RWPE1 (cell line): ENCODE results near the gene PDCD7.
A peak's percentile ranks its signal among the peaks of the same experiment; 100 is the strongest.
"Not testable (repeated sequence)": the region's sequence is repeated elsewhere in the genome, so short reads cannot be mapped to it uniquely, and the experiment has no call there.

Experiments used
- CTCF ChIA-PET: fragments of 350-600 bp; sonication (Branson Sonifier 250); formaldehyde crosslinking; extraction: SDS; loops from one replicate; lab custom pipeline; 2021; lab: Yijun Ruan, JAX
- POLR2A ChIA-PET: fragments of 400-600 bp; formaldehyde crosslinking; extraction: SDS; loops from one replicate; lab custom pipeline; 2020; ENCODE audit warnings: antibody characterized with exemption; ENCODE audit not compliant: low non-redundant PET; lab: Yijun Ruan, JAX
- DNase-seq: peaks from one replicate; pipeline ENCODE4 v3.0.0; 2012; ENCODE audit warnings: low spot score
- H3K27ac ChIP-seq: fragments of 450-650 bp; 2 replicates; pipeline ENCODE4 v1.5.1; 2017
- TF ChIP-seq, protein P1 (sequence below): fragments of 450-650 bp; conservative IDR thresholded peaks from 2 replicates; pipeline ENCODE4 v1.5.1; 2017; ENCODE audit warnings: low read depth, mild to moderate bottlenecking

Gene PDCD7

DNA sequence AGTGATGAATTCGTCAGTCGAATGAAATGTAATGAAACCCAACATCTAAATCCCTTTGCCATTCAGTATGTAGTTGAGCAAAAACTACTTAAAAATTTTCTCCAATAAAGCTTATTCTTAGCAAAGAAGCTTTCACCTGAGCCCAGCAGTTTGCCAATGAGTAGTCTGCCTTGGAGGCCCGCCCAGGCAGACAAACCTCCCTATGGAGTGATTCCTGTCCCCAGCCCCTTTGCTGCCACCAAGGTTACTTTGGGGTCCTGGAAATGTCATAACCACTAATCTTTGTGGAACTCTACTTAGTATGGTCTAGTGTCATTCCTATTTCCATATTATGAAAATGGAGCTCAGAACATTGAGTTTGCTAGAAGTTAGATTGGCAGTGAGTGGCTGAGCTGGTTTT, 30.7 kb downstream of the PDCD7 start:
- ChIA-PET POLR2A (no interaction called here), CTCF (interaction anchor here (0.6 to 1.7 kb wide), 3 partner anchors 58 to 221 kb away, joined by 3 to 5 read pairs (median 4); partner anchors contain the start of gene SLC51B)
- TF ChIP-seq, protein P1, sequence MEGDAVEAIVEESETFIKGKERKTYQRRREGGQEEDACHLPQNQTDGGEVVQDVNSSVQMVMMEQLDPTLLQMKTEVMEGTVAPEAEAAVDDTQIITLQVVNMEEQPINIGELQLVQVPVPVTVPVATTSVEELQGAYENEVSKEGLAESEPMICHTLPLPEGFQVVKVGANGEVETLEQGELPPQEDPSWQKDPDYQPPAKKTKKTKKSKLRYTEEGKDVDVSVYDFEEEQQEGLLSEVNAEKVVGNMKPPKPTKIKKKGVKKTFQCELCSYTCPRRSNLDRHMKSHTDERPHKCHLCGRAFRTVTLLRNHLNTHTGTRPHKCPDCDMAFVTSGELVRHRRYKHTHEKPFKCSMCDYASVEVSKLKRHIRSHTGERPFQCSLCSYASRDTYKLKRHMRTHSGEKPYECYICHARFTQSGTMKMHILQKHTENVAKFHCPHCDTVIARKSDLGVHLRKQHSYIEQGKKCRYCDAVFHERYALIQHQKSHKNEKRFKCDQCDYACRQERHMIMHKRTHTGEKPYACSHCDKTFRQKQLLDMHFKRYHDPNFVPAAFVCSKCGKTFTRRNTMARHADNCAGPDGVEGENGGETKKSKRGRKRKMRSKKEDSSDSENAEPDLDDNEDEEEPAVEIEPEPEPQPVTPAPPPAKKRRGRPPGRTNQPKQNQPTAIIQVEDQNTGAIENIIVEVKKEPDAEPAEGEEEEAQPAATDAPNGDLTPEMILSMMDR: no peak
- H3K27ac ChIP-seq: no peak overlapping the region
- DNase-seq: no peak

DNA sequence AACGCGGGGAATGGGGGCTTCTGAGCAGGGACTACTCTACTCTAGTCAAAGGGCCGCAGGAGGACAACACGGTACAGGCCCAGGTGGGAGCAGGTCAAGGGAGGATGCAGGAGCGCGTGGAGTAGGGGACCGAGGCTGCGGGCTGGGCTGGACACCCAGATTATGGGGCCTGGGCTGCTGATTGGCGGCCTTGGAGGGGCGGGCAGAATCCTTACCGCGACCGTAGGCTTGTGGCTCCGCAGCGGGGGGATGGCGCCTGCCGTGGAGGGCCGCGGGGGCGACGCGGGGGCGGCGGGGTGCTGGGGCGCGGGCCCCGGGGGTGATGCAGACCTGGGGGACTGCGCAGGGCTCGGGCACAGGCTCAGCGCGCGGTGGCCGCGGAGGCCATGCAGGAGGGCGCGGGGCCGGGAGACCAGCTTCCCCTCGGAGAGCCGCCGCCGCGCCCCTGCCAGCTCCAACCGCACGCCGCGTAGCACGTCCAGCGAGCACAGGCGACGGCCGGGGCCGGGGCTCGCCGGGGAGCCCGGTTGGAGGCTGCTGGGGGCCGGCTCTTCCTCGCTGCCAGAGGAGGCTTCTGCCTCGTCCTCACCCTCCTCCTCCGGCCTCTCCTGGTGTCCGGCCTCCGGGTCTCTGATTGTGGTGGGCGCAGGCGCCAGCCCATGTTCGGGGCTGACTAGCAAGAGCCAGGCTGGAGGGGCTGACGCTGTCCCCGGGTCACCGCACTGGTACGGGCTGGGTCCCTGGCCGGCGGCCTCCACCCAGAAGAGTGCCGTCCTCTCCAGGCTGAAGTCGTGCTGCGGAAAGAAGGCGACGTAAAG, 31.5 kb downstream of the PDCD7 start:
- POLR2A ChIA-PET: no interaction called here
- DNase-seq: no peak
- CTCF ChIA-PET: interaction anchor here (0.6 to 2.5 kb wide), 6 partner anchors 8 to 1068 kb away, joined by 3 to 6 read pairs (median 4); no protein-coding TSS in a partner anchor
- TF ChIP-seq, protein P1: no peak
- no peak overlapping the region for H3K27ac ChIP-seq

DNA sequence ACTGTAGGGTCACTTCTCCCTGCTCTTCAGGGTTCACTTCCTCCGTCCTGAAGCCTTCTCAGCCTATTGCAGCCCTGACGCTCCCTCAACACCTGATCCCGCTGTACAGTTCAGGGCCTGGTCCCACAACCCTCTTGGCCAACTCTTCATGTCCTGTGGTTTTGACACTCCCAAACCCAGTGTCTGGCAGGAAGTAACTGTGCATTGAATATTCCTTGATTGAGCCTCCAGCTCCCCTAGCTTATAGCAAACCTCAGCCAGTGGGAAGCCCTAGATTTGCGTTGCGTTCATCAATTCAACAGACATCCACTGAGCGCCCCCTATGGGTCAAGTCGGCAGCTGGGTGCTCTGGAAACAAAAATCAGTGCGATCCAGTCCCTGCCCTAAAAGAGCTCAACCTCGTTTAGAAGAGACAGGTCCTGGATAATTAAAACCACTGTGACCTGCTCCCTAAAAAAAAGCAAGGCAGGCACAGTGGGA, 32.2 kb downstream of the PDCD7 start:
- TF ChIP-seq, protein P1: peak; percentile 59
- H3K27ac ChIP-seq: no peak overlapping the region
- ChIA-PET CTCF (interaction anchor here (0.5 to 2.5 kb wide), 8 partner anchors 9 to 1068 kb away, joined by 3 to 6 read pairs (median 4); no protein-coding TSS in a partner anchor), POLR2A (no interaction called here)
- peak; percentile 20 for DNase-seq

- ChIA-PET CTCF (interaction anchor here (2.5 kb wide), 1 partner anchor 10 kb away, joined by 6 read pairs; no protein-coding TSS in a partner anchor), POLR2A (no interaction called here)
Measured at GRCh38 chr15:65100442-65100841, 33.2 kb downstream of the PDCD7 start.

DNA sequence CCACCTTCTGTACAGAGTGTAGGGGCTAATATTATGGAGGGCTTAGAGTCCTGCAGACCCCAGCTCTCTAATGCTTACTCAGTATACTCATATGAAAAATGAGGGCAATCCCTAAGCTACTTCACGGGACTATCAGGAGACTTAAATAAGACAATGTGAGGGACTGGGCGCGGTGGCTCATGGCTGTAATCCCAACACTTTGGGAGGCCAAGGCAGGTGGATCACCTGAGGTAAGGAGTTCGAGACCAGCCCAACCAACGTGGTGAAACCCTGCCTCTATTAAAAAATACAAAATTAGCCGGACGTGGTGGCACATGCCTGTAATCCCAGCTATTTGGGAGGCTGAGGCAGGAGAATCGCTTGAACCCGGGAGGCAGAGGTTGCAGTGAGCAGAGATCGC, 33.8 kb downstream of the PDCD7 start:
- H3K27ac ChIP-seq, POLR2A ChIA-PET, DNase-seq, CTCF ChIA-PET: not testable (repeated sequence)

More at GRCh38 chr15:65100442-65100841, 33.2 kb downstream of the PDCD7 start:
- no peak overlapping the region for H3K27ac ChIP-seq
- TF ChIP-seq, protein P1: no peak
- DNase-seq: no peak

- POLR2A ChIA-PET: no interaction called here
- TF ChIP-seq, protein P1: no peak
- no peak overlapping the region for H3K27ac ChIP-seq
- no peak for DNase-seq
- CTCF ChIA-PET: no interaction called here
Measured at GRCh38 chr15:65099336-65099735, 34.3 kb downstream of the PDCD7 start.

DNA sequence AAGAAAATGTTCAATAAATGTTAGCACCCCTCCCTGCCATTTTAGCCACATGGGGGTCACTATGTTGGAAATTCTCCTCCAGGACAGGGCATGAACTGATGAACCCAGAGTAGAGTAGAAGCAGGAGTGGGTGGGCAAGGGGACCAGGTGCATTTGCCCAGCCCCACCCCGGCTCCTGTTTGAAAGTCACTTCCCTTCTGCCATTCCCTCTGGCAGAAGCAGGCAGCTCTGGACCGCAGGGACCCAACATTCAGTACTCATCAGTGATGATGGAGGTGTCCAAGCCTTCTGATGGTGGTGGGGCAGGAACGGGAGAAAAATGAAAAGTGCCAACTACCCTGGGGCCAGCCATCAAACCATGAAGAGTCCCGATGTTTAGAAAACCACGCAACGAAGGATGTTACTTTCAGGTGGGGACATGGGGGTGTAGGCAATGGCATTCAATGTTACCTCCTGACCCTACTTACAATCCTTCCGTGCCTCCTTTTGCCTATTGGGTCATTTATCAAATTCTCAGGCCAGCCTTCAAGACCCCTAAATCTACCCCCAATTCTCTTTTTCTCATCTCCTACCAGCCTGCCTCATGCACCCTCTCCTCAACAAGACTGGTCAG, 35.9 kb downstream of the PDCD7 start:
- POLR2A ChIA-PET: no interaction called here

More for the DNA sequence above, 35.9 kb downstream of the PDCD7 start:
- H3K27ac ChIP-seq: no peak overlapping the region
- no peak for DNase-seq
- TF ChIP-seq, protein P1: no peak
- CTCF ChIA-PET: no interaction called here
